Bronchial epithelial cell (primary cell): ENCODE measurements around the gene SLC9A5. TPM values are rescaled to one million over a fixed set of nuclear protein-coding genes. Genes with fewer than 3 reads are reported as not detected.
A peak's percentile ranks its signal among the peaks of the same experiment; 100 is the strongest.

ENCODE experiments used
- DNase-seq: peaks from one replicate; pipeline ENCODE4 v3.0.0-alpha.2; 2010; ENCODE audit warnings: low read depth
- FAIRE-seq: peaks from 2 replicates; lab custom pipeline; 2011; peaks lifted over from hg19 to GRCh38; lab: Jason Lieb, UNC
- H3K27me3 ChIP-seq: 2 replicates; pipeline ENCODE4 v1.5.1; 2011; ENCODE audit warnings: low read length; ENCODE audit not compliant: control insufficient read depth, insufficient read depth
- H3K36me3 ChIP-seq: 2 replicates; pipeline ENCODE4 v1.5.1; 2011; ENCODE audit warnings: low read length; ENCODE audit not compliant: control insufficient read depth, insufficient read depth
- H3K4me3 ChIP-seq: 2 replicates; pipeline ENCODE4 v1.5.1; 2011; ENCODE audit warnings: mild to moderate bottlenecking, low read depth, low read length, control low read depth
- CTCF ChIP-seq: IDR thresholded peaks from 2 replicates; pipeline ENCODE4 v1.5.1; 2011; ENCODE audit warnings: mild to moderate bottlenecking, moderate library complexity, low read length, control low read depth, inconsistent platforms; ENCODE audit not compliant: insufficient read depth, severe bottlenecking
- total RNA-seq: library from RNA; depleted of rRNA; stranded (reverse); fragments of >200 nt; gene quantifications from 2 replicates; pipeline ENCODE4 v1.2.1, GENCODE V29; 2014

Gene SLC9A5
- total RNA-seq, 1 donor from 2014 or later, result 0.26 TPM

- DNase-seq (peak; percentile 76), FAIRE-seq (no peak)
- H3K4me3 ChIP-seq, result peak overlapping the region; percentile 65
- TF ChIP-seq CTCF, result no peak
- H3K27me3 ChIP-seq, result no peaks in the 10 kb centered on the region
- H3K36me3 ChIP-seq, result peaks cover 2% of the 10 kb centered on the region
Observed at GRCh38 chr16:67277999-67278772, 29.4 kb downstream of the SLC9A5 start.

GRCh38 chr16:67278773-67279295 lies 30.1 kb downstream of the SLC9A5 start:
- Histone ChIP-seq H3K36me3 (peaks cover 2% of the 10 kb centered on the region), H3K27me3 (no peaks in the 10 kb centered on the region), H3K4me3 (peak overlapping the region; percentile 65)
- peak; percentile 63 for TF ChIP-seq CTCF
- DNase-seq, result no peak
- no peak for FAIRE-seq

- Histone ChIP-seq H3K4me3 (peak within 1 kb of the TSS; percentile 65), H3K36me3 (peaks cover 2% of the 10 kb centered on the region), H3K27me3 (no peaks in the 10 kb centered on the region)
- DNase-seq (peak; percentile 46), FAIRE-seq (no peak)
- peak; percentile 78 for TF ChIP-seq CTCF
Observed at GRCh38 chr16:67279296-67280089, 30.7 kb downstream of the SLC9A5 start, which contains the start of gene PLEKHG4. PLEKHG4 (plus strand) TSS chr16:67279532; CDS start chr16:67280045, 513 bp downstream.

- Histone ChIP-seq H3K4me3 (no peak overlapping the region), H3K36me3 (peaks cover 2% of the 10 kb centered on the region), H3K27me3 (no peaks in the 10 kb centered on the region)
- DNase-seq (no peak), FAIRE-seq (no peak)
- TF ChIP-seq CTCF, result no peak
Observed at GRCh38 chr16:67280090-67281015, 31.6 kb downstream of the SLC9A5 start.
